GM15510 (cell line): Measurements from ENCODE around the gene USO1.

Experiments
- POLR2A ChIP-seq: IDR thresholded peaks from 3 replicates; pipeline ENCODE4 v1.6.1; 2011; ENCODE audit warnings: borderline replicate concordance; ENCODE audit not compliant: insufficient read length; ENCODE audit errors: extremely low read depth

The USO1 gene

GRCh38 chr4:75819121-75819520 lies 94.7 kb downstream of the USO1 start:
- no peak for TF ChIP-seq POLR2A

DNA sequence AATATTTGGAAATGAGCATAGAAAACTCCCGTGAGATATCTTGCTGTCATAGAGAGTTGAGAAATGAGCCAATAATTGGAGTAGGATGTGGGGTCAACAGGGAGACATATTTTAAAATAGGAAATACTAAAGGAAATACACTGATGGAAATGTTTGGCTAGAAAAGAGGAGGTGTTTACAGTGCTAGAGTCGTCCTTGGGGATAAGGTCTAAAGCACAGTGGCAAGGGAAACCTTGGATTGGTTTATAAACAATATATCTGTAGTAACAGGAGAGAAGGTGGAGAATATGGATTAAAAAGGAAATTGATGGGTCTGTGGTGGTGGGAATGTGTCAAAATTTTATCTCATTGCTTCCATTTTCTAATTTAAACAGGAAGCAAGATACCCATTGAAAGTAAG lies 95.8 kb downstream of the USO1 start:
- TF ChIP-seq POLR2A: no peak

- TF ChIP-seq POLR2A: no peak
Measured at GRCh38 chr4:75820676-75821075, 96.3 kb downstream of the USO1 start.

DNA sequence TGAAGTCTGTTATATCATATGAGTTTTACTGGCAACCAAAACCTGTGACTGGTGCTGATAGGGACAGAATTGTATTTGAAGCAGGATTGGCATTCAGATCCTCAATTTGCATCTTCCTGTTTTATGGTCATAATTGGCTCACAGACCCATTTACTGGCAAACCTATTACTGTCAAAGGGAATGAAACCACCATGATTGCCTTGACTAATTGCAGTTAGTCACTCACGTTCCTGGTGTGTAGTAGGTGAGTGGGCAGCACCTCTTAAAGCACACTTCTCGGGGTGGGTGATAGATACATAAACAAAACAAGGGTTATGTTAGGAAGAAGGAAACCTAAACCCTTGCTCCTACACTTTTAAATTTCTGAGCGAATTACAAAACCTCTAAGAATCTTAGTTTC lies 96.8 kb downstream of the USO1 start:
- TF ChIP-seq POLR2A: no peak

GRCh38 chr4:75821966-75822365 lies 97.6 kb downstream of the USO1 start:
- no peak for TF ChIP-seq POLR2A

DNA sequence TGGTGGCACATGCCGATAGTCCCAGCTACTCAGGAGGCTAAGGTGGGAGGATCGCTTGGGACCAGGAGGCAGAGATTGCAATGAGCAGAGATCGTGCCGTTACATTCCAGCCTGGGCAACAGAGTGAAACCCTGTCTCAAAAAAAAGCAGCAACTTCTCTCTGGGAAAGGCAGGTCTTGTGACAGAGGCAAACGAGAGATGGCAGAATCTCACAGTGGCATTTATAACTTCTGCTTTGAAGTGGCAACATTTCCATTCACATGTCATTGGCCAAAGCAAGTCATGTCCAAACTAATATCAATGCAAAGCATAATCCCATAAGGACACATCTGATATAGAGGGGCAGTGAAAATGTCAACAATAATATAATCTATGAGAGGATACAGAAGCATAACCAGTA lies 98.0 kb downstream of the USO1 start:
- no peak for TF ChIP-seq POLR2A

DNA sequence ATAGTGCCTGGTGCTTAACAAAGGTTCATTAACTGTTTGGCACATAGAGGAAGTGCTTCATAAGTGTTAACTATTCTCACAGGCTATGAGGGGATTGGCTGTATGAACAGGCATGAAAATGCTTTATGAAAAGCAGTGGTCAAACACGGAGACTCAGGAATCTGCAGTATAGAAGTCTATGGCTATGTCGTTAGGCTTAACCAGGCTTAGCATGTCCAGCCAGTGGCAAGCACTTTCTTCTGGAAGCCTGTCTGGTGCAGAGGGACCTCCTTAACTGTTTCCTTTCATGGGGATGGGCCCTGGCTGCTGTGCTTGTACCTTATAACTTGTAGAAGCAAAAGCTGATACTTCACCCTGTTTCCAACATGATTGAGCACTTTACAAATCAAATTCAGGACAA lies 99.4 kb downstream of the USO1 start:
- no peak for TF ChIP-seq POLR2A

GRCh38 chr4:75830906-75831305 lies 106.5 kb downstream of the USO1 start:
- no peak for TF ChIP-seq POLR2A

DNA sequence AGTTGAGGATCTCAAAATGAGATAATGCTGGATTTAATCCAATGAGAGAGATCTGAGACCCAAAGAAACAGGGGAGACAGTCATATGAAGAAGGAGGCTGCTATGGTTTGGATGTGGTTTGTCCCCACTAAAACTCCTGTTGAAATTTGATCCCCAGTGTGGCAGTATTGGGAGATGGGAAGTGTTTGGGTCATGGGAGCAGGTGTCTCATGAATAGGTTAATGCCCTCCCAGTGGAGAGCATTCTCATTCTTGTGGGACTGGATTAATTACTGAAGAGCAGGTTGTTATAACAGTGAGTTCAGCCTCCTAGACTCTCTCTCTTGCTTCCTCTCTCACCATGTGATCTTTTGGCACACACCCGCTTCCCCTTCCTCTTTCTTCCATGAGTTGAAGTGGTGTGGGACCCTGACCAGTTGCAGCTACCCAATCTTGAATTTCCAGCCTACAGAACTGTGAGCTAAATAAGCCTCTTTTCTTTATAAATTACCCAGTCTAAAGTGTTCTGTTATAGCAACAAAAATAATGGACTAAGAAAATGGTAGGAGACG lies 107.6 kb downstream of the USO1 start:
- TF ChIP-seq POLR2A: no peak

DNA sequence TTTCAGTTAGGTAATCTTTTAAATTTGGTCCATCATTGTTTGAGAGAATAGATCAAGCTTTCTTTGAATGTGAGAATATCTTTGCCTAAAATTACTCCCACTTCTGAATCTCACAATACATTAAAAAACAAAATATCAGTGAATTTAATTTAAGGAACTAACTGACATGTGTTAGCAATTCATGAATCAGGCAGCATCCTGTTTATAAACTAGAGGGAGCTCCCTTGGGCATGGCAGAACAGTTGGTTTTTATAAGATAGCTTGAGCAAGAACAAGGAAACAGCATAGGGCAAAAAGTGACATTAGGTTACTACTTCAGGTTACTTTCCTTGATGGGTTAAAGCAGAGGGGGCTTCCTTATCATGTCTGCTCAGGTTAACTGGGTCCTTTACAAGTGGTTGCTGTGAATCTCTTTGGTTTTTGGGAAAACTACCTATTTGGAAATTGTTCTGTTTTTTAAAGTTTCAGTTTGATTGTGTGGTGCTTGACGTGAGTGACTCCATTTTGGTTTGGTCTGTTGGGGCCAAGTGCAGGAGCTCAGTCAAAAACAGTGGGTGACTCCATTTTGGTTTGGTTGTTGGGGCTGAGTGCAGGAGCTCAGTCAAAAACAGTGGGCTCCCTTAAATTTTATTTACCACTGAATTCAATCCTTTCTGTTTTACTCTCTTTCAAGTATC lies 109.9 kb downstream of the USO1 start:
- no peak for TF ChIP-seq POLR2A

DNA sequence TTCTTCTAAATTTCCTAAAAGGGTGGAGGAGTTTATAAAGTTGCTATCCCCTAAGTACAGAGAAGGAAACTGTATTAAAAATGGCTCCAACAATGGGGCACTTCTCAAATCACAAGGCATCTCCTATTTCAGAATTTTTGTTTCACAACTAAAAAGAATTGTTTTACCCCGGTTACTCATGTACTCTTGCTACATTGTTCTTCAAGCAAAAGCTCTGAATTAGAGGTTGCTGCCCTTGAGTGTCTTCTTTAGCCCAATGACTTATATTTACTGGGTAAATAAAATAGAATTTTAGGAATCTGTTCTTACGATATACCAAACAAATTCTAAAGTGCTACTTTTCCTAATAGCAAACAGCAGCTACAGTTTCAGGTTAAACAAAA lies 110.4 kb downstream of the USO1 start:
- no peak for TF ChIP-seq POLR2A

DNA sequence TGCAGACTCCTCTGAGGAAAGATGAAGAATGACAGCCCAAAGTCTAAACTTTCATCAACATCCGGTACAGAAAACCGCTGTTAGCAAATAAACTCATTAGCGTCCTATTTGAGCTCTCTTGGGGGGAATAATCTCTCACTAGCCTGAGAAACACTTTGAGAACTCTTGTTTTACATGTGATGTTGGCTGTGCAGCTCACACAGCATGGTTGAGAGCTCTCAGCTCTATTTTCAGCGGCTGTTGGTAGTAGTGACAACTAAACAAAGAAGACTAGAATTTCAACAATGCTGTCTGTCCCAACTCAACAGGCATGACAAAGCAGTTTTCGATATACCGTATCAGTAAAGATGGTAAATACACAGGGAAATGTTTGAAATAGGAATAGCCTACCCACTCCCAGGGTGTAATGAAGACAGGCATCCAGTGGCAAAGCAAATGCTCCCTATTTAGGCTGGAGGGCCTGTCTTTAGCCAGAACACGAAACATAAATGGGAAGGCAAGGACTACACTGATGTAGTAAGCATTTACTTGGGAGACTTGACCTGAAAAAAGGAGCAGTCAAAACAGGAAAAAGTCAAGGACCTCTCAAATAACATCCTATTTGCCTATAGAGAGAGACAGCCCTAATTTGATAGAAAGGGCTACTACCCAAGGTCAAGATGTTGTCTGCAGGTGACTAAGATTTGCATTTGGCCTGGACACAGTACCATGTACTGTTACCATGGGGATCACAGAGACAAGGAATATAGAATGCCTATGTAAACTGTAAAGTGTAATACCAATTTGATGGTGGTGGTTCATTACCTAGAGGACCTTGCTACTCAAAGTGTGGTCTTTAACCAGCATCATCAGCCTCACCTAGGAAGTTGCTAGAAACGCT lies 117.5 kb downstream of the USO1 start:
- TF ChIP-seq POLR2A: no peak

DNA sequence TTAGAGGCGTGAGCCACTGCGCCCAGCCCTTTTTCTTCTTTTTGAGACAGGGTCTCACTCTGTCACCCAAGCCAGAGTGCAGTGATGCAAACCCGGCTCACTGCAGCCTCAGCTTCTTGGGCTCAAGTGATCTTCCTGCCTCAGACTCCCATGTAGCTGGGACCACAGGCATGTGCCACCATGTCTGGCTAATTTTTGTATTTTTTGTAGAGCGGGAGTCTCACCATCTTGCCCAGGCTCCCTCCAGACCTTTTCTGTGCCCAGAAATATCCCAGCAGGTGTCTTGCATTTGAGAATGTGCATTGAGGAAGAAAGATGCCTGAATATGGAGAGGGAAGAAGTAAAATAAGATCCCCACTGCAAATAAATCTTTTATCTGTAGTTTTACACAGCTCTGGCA lies 119.2 kb downstream of the USO1 start:
- TF ChIP-seq POLR2A: no peak

- TF ChIP-seq POLR2A: no peak
Measured at GRCh38 chr4:75844151-75844662, 119.8 kb downstream of the USO1 start.

GRCh38 chr4:75845992-75846391 lies 121.6 kb downstream of the USO1 start:
- no peak for TF ChIP-seq POLR2A
